Neutrophil (primary cell): ENCODE results near the gene FREM2.

Experiments used
- H3K27ac ChIP-seq: fragments of 200-600 bp; sonication (generic); 2 replicates; pipeline ENCODE4 v1.5.1; 2016; ENCODE audit warnings: mild to moderate bottlenecking, moderate library complexity
- H3K27me3 ChIP-seq: fragments of 200-600 bp; sonication (generic); 2 replicates; pipeline ENCODE4 v1.6.0; 2016; ENCODE audit warnings: mild to moderate bottlenecking
- H3K36me3 ChIP-seq: fragments of 200-600 bp; sonication (generic); 2 replicates; pipeline ENCODE4 v1.5.1; 2017
- H3K4me1 ChIP-seq, 2 experiments: fragments of 200-600 bp in 1 of 2; sonication (generic) in 1 of 2; 1 replicate in 1 of 2; 2 replicates in 1 of 2; pipeline versions ENCODE4 v1.5.1 to v1.6.1; 2013 to 2016; ENCODE audit warnings: low read depth in 1 of 2, low read length in 1 of 2, mild to moderate bottlenecking in 1 of 2, moderate library complexity in 1 of 2; ENCODE audit not compliant: control insufficient read depth in 1 of 2, insufficient read depth in 1 of 2
- H3K4me3 ChIP-seq, 2 experiments: fragments of 200-600 bp in 1 of 2; sonication (generic) in 1 of 2; 1 replicate in 1 of 2; 2 replicates in 1 of 2; pipeline ENCODE4 v1.5.1; 2013 to 2016; ENCODE audit warnings: low read depth in 1 of 2, low read length in 1 of 2, mild to moderate bottlenecking in 1 of 2, moderate library complexity in 1 of 2
- H3K9me3 ChIP-seq: fragments of 200-600 bp; sonication (generic); 2 replicates; pipeline ENCODE4 v1.5.1; 2016
- TF ChIP-seq, protein P1 (sequence below): fragments of 200-600 bp; sonication (generic); IDR thresholded peaks from 2 replicates; pipeline ENCODE4 v1.5.1; 2016; ENCODE audit warnings: antibody characterized with exemption

FREM2 gene

DNA sequence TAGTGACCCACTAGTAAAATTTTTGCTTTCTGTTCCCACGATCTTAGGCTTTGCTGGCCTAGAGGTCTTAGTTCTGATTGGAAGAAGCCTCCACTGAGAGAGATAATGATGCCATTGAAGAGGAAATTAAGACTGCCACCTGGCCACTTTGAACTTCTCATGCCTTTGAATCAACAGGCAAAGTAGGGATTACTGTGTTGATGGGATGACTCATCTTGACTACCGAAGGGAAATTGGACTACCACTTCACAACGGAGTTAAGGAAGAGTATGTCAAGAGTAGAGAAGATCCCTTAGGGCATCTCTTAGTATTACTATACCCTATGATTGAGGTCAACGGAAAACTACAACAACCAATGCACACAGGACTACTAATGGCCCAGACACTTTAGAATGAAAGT, 12.7 kb upstream of the FREM2 start:
- H3K27me3 ChIP-seq: no peaks in the 10 kb centered on the region
- no peaks in the 10 kb centered on the region for H3K36me3 ChIP-seq
- no peaks in the 10 kb centered on the region for H3K4me1 ChIP-seq
- H3K4me3 ChIP-seq: no peak overlapping the region
- no peaks in the 10 kb centered on the region for H3K9me3 ChIP-seq
- H3K27ac ChIP-seq: no peak overlapping the region
- TF ChIP-seq, protein P1, sequence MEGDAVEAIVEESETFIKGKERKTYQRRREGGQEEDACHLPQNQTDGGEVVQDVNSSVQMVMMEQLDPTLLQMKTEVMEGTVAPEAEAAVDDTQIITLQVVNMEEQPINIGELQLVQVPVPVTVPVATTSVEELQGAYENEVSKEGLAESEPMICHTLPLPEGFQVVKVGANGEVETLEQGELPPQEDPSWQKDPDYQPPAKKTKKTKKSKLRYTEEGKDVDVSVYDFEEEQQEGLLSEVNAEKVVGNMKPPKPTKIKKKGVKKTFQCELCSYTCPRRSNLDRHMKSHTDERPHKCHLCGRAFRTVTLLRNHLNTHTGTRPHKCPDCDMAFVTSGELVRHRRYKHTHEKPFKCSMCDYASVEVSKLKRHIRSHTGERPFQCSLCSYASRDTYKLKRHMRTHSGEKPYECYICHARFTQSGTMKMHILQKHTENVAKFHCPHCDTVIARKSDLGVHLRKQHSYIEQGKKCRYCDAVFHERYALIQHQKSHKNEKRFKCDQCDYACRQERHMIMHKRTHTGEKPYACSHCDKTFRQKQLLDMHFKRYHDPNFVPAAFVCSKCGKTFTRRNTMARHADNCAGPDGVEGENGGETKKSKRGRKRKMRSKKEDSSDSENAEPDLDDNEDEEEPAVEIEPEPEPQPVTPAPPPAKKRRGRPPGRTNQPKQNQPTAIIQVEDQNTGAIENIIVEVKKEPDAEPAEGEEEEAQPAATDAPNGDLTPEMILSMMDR: no peak

DNA sequence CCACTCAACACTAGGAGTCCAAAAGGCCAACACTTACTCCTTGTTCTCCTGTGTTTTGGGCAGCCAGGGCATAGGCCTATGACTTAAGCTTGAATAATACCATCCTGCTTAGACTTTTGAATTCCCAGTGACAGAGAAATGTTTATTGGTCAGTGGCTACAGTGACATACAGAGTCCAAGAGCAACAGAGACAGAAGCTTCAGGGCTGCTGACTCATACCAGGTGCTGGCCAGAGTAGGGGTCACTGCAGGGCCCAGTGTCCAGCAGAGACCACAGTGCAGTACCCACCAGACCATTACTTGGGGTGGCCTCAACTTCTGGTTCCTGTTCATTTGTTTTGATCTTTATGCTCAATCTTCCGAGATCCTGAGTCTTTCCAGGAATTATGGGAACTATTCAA, 6.0 kb upstream of the FREM2 start:
- no peak overlapping the region for H3K4me3 ChIP-seq
- no peaks in the 10 kb centered on the region for H3K36me3 ChIP-seq
- H3K27ac ChIP-seq: no peak overlapping the region
- TF ChIP-seq, protein P1: no peak
- peaks cover 16% of the 10 kb centered on the region for H3K27me3 ChIP-seq
- H3K9me3 ChIP-seq: no peaks in the 10 kb centered on the region
- no peaks in the 10 kb centered on the region for H3K4me1 ChIP-seq

DNA sequence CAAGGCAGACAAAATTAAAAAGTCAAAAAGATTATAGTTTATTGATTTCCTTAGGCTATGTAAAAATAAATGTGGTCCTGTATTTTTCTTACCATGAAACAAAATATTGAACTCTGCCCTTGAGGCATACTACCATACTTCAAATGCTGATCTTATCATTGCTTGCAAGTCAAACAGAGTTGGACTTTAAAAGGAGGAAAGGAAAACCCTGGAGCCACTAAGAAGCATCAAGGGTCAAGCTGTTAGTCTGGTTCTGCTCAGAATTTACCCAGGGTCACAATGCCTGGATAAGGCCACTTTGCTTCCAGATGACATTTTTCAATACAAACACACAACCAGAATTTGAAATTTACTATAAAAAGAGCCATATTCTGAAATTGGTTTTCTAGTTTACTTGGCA, 2.2 kb upstream of the FREM2 start:
- no peaks in the 10 kb centered on the region for H3K36me3 ChIP-seq
- H3K27ac ChIP-seq: no peak overlapping the region
- no peaks in the 10 kb centered on the region for H3K4me1 ChIP-seq
- H3K9me3 ChIP-seq: no peaks in the 10 kb centered on the region
- peaks cover 46% of the 10 kb centered on the region for H3K27me3 ChIP-seq
- H3K4me3 ChIP-seq: no peak overlapping the region
- TF ChIP-seq, protein P1: no peak

DNA sequence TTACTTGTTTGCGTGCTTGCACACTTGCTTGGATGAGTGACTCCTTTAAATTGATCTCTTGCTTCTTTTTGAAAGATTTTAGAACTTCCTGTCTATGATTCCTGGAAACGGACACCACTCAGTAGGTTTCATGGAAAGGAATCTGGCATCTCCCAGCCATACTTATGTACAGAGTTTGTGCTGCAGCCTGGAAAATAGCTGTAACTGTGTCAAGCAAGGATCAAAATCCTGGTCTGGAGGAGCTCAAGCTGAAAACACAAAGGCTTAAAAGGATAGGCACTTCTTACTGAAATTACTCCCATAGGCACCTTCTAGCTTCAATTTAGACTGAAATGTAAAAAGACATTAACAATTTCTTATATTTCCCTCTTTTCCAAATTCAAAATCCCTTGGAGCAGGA, 1.4 kb upstream of the FREM2 start:
- H3K27ac ChIP-seq: no peak overlapping the region
- no peaks in the 10 kb centered on the region for H3K36me3 ChIP-seq
- H3K27me3 ChIP-seq: peaks cover 46% of the 10 kb centered on the region
- H3K4me1 ChIP-seq: no peaks in the 10 kb centered on the region
- H3K9me3 ChIP-seq: no peaks in the 10 kb centered on the region
- TF ChIP-seq, protein P1: no peak
- H3K4me3 ChIP-seq: no peak overlapping the region

DNA sequence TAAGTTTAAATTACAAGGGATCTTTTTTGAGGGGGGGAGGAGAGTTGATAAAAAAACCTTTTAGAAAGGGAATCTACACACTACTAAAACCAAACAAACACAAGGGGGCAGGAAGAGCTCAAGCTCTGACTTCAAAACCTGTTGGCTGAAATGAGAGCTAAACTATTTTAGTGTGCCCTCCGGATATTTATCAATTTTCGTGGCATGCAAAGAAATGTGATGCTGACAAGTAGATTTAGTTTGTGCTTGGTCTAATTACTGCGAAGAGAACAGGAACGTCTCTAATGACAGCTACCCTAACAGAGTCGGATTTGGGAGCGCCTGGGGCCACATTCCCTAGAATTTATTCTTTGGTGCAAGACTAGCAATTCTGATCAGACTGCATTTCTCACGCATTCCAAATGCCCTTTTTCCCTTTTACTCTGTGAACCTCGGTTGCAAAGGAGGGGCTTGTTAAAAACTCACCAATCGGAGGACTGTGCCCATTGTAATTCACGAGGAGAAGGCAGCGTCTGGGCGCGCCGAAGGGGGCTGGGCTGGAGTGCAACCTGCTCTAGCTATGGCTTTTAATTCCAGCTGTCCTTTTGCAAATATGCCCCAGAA, 802 bp upstream of the FREM2 start:
- Histone ChIP-seq H3K9me3 (no peaks in the 10 kb centered on the region), H3K4me1 (no peaks in the 10 kb centered on the region), H3K36me3 (no peaks in the 10 kb centered on the region), H3K4me3 (no peak overlapping the region), H3K27ac (no peak overlapping the region), H3K27me3 (peaks cover 46% of the 10 kb centered on the region)
- TF ChIP-seq, protein P1: no peak
